ENCODE data around the gene DENND2C. TPM values are rescaled to one million over a fixed set of nuclear protein-coding genes. Genes with fewer than 3 reads are reported as not detected.

Gene DENND2C
- total RNA-seq, 1 donor from 2014 or later, result 1.6 TPM

DNA sequence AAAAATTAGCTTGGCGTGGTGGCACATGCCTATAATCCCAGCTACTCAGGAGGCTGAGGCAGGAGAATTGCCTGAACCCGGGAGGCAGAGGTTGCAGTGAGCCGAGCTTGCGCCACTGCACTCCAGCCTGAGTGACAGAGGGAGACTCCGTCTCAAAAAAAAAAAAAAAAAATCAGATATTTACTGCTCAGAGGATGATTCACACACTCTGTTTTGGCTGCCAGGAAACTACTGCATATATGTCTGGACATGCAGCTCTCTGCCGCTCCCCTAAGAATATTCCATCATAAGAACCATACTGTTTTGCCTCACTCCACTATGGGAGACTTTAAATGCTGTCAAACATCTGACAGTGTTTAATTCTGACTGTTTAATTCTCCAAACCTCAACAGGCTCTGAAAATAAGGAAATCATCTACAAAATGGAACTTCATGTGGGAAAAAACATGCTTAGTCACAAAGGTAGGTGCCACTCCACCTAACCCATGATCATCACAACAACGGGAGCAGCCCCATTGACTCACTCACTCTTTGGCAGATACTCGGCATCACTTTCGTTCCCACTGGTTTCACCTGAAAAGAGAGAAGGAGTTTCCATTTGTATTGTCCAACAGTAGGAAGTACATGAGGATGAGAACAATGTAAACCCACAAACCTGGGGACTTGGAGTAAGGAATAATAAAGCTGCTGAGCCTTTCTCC lies 59.2 kb downstream of the DENND2C start:
- no peaks in the 10 kb centered on the region for H3K9me3 Mint-ChIP-seq (ENCODE audit: unreplicated experiment)
- H3K27me3 Mint-ChIP-seq (ENCODE audit: unreplicated experiment), result peaks cover 24% of the 10 kb centered on the region
- TF ChIP-seq CTCF (IDR thresholded peaks at IDR 0.05), result no peak
- H3K27ac Mint-ChIP-seq (ENCODE audit: unreplicated experiment), result no peak overlapping the region
- no peak for DNase-seq (ENCODE audit: extremely low spot score, unreplicated experiment)
- no peak overlapping the region for H3K4me3 Mint-ChIP-seq (ENCODE audit: unreplicated experiment)
- no peaks in the 10 kb centered on the region for H3K36me3 Mint-ChIP-seq (ENCODE audit: unreplicated experiment)
- no peaks in the 10 kb centered on the region for H3K4me1 Mint-ChIP-seq (ENCODE audit: unreplicated experiment)

DNA sequence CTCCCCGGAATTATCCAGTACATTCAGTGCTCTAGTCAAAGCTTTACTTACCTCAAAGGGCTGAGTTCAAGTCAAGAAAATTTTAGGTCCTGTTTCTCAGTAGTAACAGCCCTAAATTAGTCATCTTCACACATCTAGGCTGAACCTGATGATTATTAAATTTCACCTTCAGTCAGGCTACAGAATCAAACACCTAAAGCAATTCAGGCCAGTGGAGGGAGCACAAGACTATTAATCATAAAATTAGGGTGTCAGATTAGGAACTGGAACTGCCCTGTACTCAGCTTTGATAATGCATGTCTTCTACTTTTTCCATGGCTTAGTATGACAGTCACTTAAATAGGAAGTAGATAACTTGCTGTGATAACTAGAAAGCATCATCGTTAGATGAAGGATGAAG lies 60.0 kb downstream of the DENND2C start:
- Mint-ChIP-seq H3K36me3 (ENCODE audit: unreplicated experiment) (no peaks in the 10 kb centered on the region), H3K4me1 (ENCODE audit: unreplicated experiment) (no peaks in the 10 kb centered on the region), H3K27ac (ENCODE audit: unreplicated experiment) (no peak overlapping the region), H3K4me3 (ENCODE audit: unreplicated experiment) (no peak overlapping the region), H3K9me3 (ENCODE audit: unreplicated experiment) (no peaks in the 10 kb centered on the region), H3K27me3 (ENCODE audit: unreplicated experiment) (peaks cover 21% of the 10 kb centered on the region)
- DNase-seq (ENCODE audit: extremely low spot score, unreplicated experiment), result no peak
- no peak for TF ChIP-seq CTCF (IDR thresholded peaks at IDR 0.05)

- Mint-ChIP-seq H3K9me3 (ENCODE audit: unreplicated experiment) (no peaks in the 10 kb centered on the region), H3K36me3 (ENCODE audit: unreplicated experiment) (no peaks in the 10 kb centered on the region), H3K27ac (ENCODE audit: unreplicated experiment) (no peak overlapping the region), H3K4me3 (ENCODE audit: unreplicated experiment) (no peak overlapping the region), H3K4me1 (ENCODE audit: unreplicated experiment) (no peaks in the 10 kb centered on the region), H3K27me3 (ENCODE audit: unreplicated experiment) (peaks cover 24% of the 10 kb centered on the region)
- no peak for TF ChIP-seq CTCF (IDR thresholded peaks at IDR 0.05)
- DNase-seq (ENCODE audit: extremely low spot score, unreplicated experiment), result no peak
Measured at GRCh38 chr1:114609026-114609425, 60.8 kb downstream of the DENND2C start.

DNA sequence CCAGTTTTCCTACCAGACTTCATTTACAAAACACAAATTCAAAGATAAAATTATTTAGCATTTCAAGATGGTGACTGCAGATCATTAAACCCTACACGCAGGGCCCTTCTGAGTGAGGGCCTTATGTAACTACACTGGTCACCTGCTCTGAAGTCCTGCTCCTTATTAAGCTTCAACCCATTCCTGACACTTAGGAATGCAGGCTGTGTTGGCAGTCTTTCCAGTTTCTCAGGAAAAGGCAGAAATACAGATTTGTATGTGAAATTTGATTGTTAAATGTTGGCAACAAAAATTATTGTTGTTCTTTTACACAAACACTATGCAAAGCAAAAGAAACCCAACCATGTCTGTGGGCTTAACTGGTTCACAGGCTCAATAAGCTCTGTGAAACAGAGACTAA lies 62.6 kb downstream of the DENND2C start:
- Mint-ChIP-seq H3K4me3 (ENCODE audit: unreplicated experiment) (no peak overlapping the region), H3K9me3 (ENCODE audit: unreplicated experiment) (no peaks in the 10 kb centered on the region), H3K27me3 (ENCODE audit: unreplicated experiment) (peaks cover 25% of the 10 kb centered on the region), H3K4me1 (ENCODE audit: unreplicated experiment) (no peaks in the 10 kb centered on the region), H3K27ac (ENCODE audit: unreplicated experiment) (no peak overlapping the region), H3K36me3 (ENCODE audit: unreplicated experiment) (peaks cover 3% of the 10 kb centered on the region)
- no peak for DNase-seq (ENCODE audit: extremely low spot score, unreplicated experiment)
- TF ChIP-seq CTCF (IDR thresholded peaks at IDR 0.05), result no peak

GRCh38 chr1:114597949-114598348 lies 71.9 kb downstream of the DENND2C start:
- Mint-ChIP-seq H3K27ac (ENCODE audit: unreplicated experiment) (no peak overlapping the region), H3K4me3 (ENCODE audit: unreplicated experiment) (no peak overlapping the region), H3K27me3 (ENCODE audit: unreplicated experiment) (peaks cover 14% of the 10 kb centered on the region), H3K4me1 (ENCODE audit: unreplicated experiment) (no peaks in the 10 kb centered on the region), H3K9me3 (ENCODE audit: unreplicated experiment) (no peaks in the 10 kb centered on the region), H3K36me3 (ENCODE audit: unreplicated experiment) (peaks cover 8% of the 10 kb centered on the region)
- no peak for DNase-seq (ENCODE audit: extremely low spot score, unreplicated experiment)
- no peak for TF ChIP-seq CTCF (IDR thresholded peaks at IDR 0.05)
